ENCODE results near the gene TCF7L1.
A peak's percentile ranks its signal among the peaks of the same experiment; 100 is the strongest.
"Not testable (repeated sequence)": the region's sequence is repeated elsewhere in the genome, so short reads cannot be mapped to it uniquely, and the experiment has no call there.

Gene TCF7L1

GRCh38 chr2:85132834-85133637, at the start of gene TCF7L1:
TSS of gene TCF7L1 (plus strand) at chr2:85133392. CDS start at chr2:85133685, 293 bp downstream.
- DNase-seq = peak; percentile 25 to 34

- no peak for DNase-seq
Measured at GRCh38 chr2:85085563-85085962, 47.6 kb upstream of the TCF7L1 start.

- DNase-seq = no peak
Measured at GRCh38 chr2:85087541-85087940, 45.7 kb upstream of the TCF7L1 start.

GRCh38 chr2:85088921-85089320, 44.3 kb upstream of the TCF7L1 start:
- DNase-seq = no peak

- no peak for DNase-seq
Measured at GRCh38 chr2:85089585-85089984, 43.6 kb upstream of the TCF7L1 start.

- DNase-seq = no peak
Measured at GRCh38 chr2:85091838-85092237, 41.4 kb upstream of the TCF7L1 start.

- DNase-seq = no peak
Measured at GRCh38 chr2:85095094-85095493, 38.1 kb upstream of the TCF7L1 start.

GRCh38 chr2:85096616-85097015, 36.6 kb upstream of the TCF7L1 start:
- DNase-seq = no peak

- no peak for DNase-seq
Measured at GRCh38 chr2:85104228-85104627, 29.0 kb upstream of the TCF7L1 start.

GRCh38 chr2:85106489-85107180, 26.6 kb upstream of the TCF7L1 start:
- no peak for DNase-seq

GRCh38 chr2:85110991-85111560, 22.1 kb upstream of the TCF7L1 start:
- DNase-seq = no peak

- DNase-seq = no peak
Measured at GRCh38 chr2:85111819-85112281, 21.3 kb upstream of the TCF7L1 start.

- no peak for DNase-seq
Measured at GRCh38 chr2:85112906-85113625, 20.1 kb upstream of the TCF7L1 start.

GRCh38 chr2:85114586-85115330, 18.4 kb upstream of the TCF7L1 start:
- DNase-seq = no peak

- no peak for DNase-seq
Measured at GRCh38 chr2:85116207-85116606, 17.0 kb upstream of the TCF7L1 start.

GRCh38 chr2:85119900-85120299, 13.3 kb upstream of the TCF7L1 start:
- no peak for DNase-seq

- no peak for DNase-seq
Measured at GRCh38 chr2:85120363-85120762, 12.8 kb upstream of the TCF7L1 start.

GRCh38 chr2:85126462-85126861, 6.7 kb upstream of the TCF7L1 start:
- not testable (repeated sequence) for DNase-seq

GRCh38 chr2:85129861-85130260, 3.3 kb upstream of the TCF7L1 start:
- no peak for DNase-seq

- DNase-seq = no peak
Measured at GRCh38 chr2:85130407-85130806, 2.8 kb upstream of the TCF7L1 start.

GRCh38 chr2:85131116-85131515, 2.1 kb upstream of the TCF7L1 start:
- DNase-seq = no peak

- DNase-seq = no peak
Measured at GRCh38 chr2:85132397-85132796, 795 bp upstream of the TCF7L1 start.

All from stimulated activated CD4-positive, alpha-beta T cell treated with anti-CD3 and anti-CD28 coated beads, Interleukin-2, amount 100 ng/mL, for 48 hours (primary cell).